Endodermal cell (in vitro differentiated cells): ENCODE results near the gene GGT7. TPM values are rescaled to one million over a fixed set of nuclear protein-coding genes. Genes with fewer than 3 reads are reported as not detected.
"Not testable (repeated sequence)": the region's sequence is repeated elsewhere in the genome, so short reads cannot be mapped to it uniquely, and the experiment has no call there.

Source experiments
- DNase-seq: peaks from one replicate; pipeline ENCODE4 v3.0.0-alpha.2; 2017
- H3K27ac ChIP-seq: 2 replicates; pipeline ENCODE4 v1.5.1; 2013; ENCODE audit warnings: mild to moderate bottlenecking, low read depth, low read length, moderate library complexity
- H3K27me3 ChIP-seq: 2 replicates; pipeline ENCODE4 v1.6.1; 2013; ENCODE audit warnings: mild to moderate bottlenecking, low read length, moderate library complexity; ENCODE audit not compliant: insufficient read depth, control insufficient read depth, poor library complexity, severe bottlenecking
- H3K36me3 ChIP-seq: 2 replicates; pipeline ENCODE4 v1.7.0; 2013; ENCODE audit warnings: mild to moderate bottlenecking, low read length, moderate library complexity; ENCODE audit not compliant: control insufficient read depth, insufficient read depth
- H3K4me1 ChIP-seq: one replicate; pipeline ENCODE4 v1.7.0; 2013; ENCODE audit warnings: low read length; ENCODE audit not compliant: control insufficient read depth, insufficient read depth
- H3K4me3 ChIP-seq: 2 replicates; pipeline ENCODE4 v1.5.1; 2013; ENCODE audit warnings: mild to moderate bottlenecking, low read length, moderate library complexity
- H3K9ac ChIP-seq: 2 replicates; pipeline ENCODE4 v1.6.1; 2013; ENCODE audit warnings: mild to moderate bottlenecking, low read length, moderate library complexity; ENCODE audit not compliant: poor library complexity, severe bottlenecking; ENCODE audit errors: extremely low read depth
- H3K9me3 ChIP-seq: 2 replicates; pipeline ENCODE4 v1.6.1; 2013; ENCODE audit warnings: mild to moderate bottlenecking, low read length, moderate library complexity; ENCODE audit not compliant: control insufficient read depth
- H3K27ac Mint-ChIP-seq: 2 replicates; pipeline ENCODE4 v1.8.0; 2020; ENCODE audit warnings: mixed read lengths
- H3K27me3 Mint-ChIP-seq: 2 replicates; pipeline ENCODE4 v1.8.0; 2021; ENCODE audit warnings: mild to moderate bottlenecking, mixed read lengths; ENCODE audit not compliant: insufficient read depth
- H3K36me3 Mint-ChIP-seq: 2 replicates; pipeline ENCODE4 v1.8.0; 2020; ENCODE audit warnings: low read depth, mixed read lengths
- H3K4me1 Mint-ChIP-seq: 2 replicates; pipeline ENCODE4 v1.8.0; 2020; ENCODE audit warnings: mixed read lengths
- H3K4me3 Mint-ChIP-seq: 2 replicates; pipeline ENCODE4 v1.8.0; 2020; ENCODE audit warnings: mild to moderate bottlenecking, moderate library complexity, mixed read lengths
- H3K9me3 Mint-ChIP-seq: 2 replicates; pipeline ENCODE4 v1.8.0; 2020; ENCODE audit warnings: mild to moderate bottlenecking, mixed read lengths
- CTCF ChIP-seq: fragments of 200-600 bp; sonication (generic); conservative IDR thresholded peaks from 2 replicates; pipeline ENCODE4 v1.5.0; 2021; ENCODE audit warnings: antibody characterized with exemption, mild to moderate bottlenecking
- WGBS, 2 experiments: methylation state at CpG; one replicate each; pipeline versions ENCODE4 v1.1.5 to v1.1.7; 2013; ENCODE audit warnings: missing lambda C conversion rate in 2 of 2, mixed read lengths in 1 of 2; ENCODE audit not compliant: insufficient coverage in 1 of 2, insufficient read length in 1 of 2; 5-methylcytosine and 5-hydroxymethylcytosine counted together
- total RNA-seq, 2 donors: library from RNA; stranded (reverse); fragmentation: NEBNext Ultra II Directional in 1 of 2; extraction: Animal tissue kit (Norgen Biotek cat#: 25700) in 1 of 2; gene quantifications; 2 replicates in 1 of 2; 3 replicates in 1 of 2; pipeline ENCODE4 v1.2.1, GENCODE V29; 2021

Gene GGT7
- total RNA-seq, 2 donors from 2014 or later: 31.8 to 43.3 TPM

DNA sequence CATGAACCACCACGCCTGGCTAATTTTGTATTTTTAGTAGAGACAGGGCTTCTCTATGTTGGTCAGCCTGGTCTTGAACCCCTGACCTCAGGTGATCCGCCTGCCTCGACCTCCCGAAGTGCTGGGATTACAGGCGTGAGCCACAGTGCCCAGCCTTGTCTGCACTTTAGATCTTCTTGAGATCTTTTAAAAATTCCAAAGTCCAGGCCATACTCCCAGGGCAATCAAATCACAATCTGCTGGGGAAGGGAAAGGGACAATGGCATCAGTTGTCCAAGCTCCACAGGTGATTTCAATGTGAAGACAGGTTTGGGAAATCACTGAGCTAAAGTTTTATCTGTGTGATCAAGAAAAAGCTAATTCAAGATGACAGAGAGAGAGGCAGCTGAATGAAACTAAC is 64.1 kb downstream of the GGT7 start:
- no peaks in the 10 kb centered on the region for H3K9me3 Mint-ChIP-seq
- 90 to 95% methylated on average over 5 of the region's 5 CpGs for WGBS, 2 experiments
- no peak for TF ChIP-seq CTCF
- Histone ChIP-seq H3K4me3 (no peak overlapping the region), H3K9ac (no peak overlapping the region), H3K27ac (no peak overlapping the region), H3K4me1 (peaks cover 3% of the 10 kb centered on the region), H3K36me3 (no peaks in the 10 kb centered on the region), H3K9me3 (no peaks in the 10 kb centered on the region), H3K27me3 (no peaks in the 10 kb centered on the region)
- H3K4me1 Mint-ChIP-seq: peaks cover 14% of the 10 kb centered on the region
- no peak for DNase-seq
- H3K27ac Mint-ChIP-seq: no peak overlapping the region
- H3K27me3 Mint-ChIP-seq: no peaks in the 10 kb centered on the region
- H3K36me3 Mint-ChIP-seq: peaks cover 3% of the 10 kb centered on the region
- no peak overlapping the region for H3K4me3 Mint-ChIP-seq

GRCh38 chr20:34807944-34808465 is 64.7 kb downstream of the GGT7 start:
- not testable (repeated sequence) for H3K9ac ChIP-seq, H3K4me3 ChIP-seq, H3K4me3 Mint-ChIP-seq, H3K9me3 ChIP-seq, H3K36me3 ChIP-seq, DNase-seq, H3K36me3 Mint-ChIP-seq, H3K27me3 Mint-ChIP-seq, H3K4me1 ChIP-seq, H3K27ac ChIP-seq, H3K27ac Mint-ChIP-seq, H3K27me3 ChIP-seq, H3K9me3 Mint-ChIP-seq
- peaks cover 14% of the 10 kb centered on the region for H3K4me1 Mint-ChIP-seq
- WGBS, 2 experiments: 91 to 95% methylated on average over 6 to 8 of the region's 8 CpGs

DNA sequence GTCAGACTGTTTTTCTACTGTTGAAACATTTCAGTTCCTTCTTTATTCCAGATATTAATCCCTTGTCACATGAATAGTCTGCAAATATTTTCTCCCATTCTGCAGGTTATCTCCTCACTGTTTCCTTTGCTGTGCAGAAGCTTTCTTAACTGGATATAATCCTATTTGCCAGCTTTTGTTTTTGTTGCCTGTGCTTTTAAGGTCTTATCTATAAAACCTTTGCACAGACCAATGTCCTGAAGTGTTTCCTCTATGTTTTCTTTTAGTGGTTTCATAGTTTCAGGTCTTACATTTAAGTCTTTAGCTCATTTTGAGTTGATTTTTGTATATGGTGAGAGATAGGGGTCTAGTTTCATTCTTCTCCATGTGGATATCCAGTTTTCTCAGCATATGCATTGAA is 66.4 kb downstream of the GGT7 start:
- peaks cover 14% of the 10 kb centered on the region for H3K36me3 Mint-ChIP-seq
- TF ChIP-seq CTCF: no peak
- H3K4me1 ChIP-seq: peaks cover 3% of the 10 kb centered on the region
- H3K36me3 ChIP-seq: no peaks in the 10 kb centered on the region
- H3K4me3 ChIP-seq: no peak overlapping the region
- peaks cover 6% of the 10 kb centered on the region for H3K9me3 Mint-ChIP-seq
- no peak overlapping the region for H3K27ac ChIP-seq
- no peaks in the 10 kb centered on the region for H3K27me3 ChIP-seq
- no peaks in the 10 kb centered on the region for H3K27me3 Mint-ChIP-seq
- no peak overlapping the region for H3K27ac Mint-ChIP-seq
- peaks cover 14% of the 10 kb centered on the region for H3K4me1 Mint-ChIP-seq
- H3K9ac ChIP-seq: no peak overlapping the region
- no peak overlapping the region for H3K4me3 Mint-ChIP-seq
- H3K9me3 ChIP-seq: no peaks in the 10 kb centered on the region
- DNase-seq: no peak

GRCh38 chr20:34798871-34799270 is 73.8 kb downstream of the GGT7 start:
- peaks cover 10% of the 10 kb centered on the region for H3K4me1 ChIP-seq
- no peaks in the 10 kb centered on the region for H3K27me3 Mint-ChIP-seq
- no peaks in the 10 kb centered on the region for H3K36me3 ChIP-seq
- no peaks in the 10 kb centered on the region for H3K9me3 ChIP-seq
- peaks cover 9% of the 10 kb centered on the region for H3K4me1 Mint-ChIP-seq
- no peak for DNase-seq
- H3K27ac Mint-ChIP-seq: no peak overlapping the region
- peaks cover 6% of the 10 kb centered on the region for H3K9me3 Mint-ChIP-seq
- H3K4me3 Mint-ChIP-seq: no peak overlapping the region
- no peak for TF ChIP-seq CTCF
- peaks cover 13% of the 10 kb centered on the region for H3K36me3 Mint-ChIP-seq
- H3K4me3 ChIP-seq: no peak overlapping the region
- no peak overlapping the region for H3K27ac ChIP-seq
- no peak overlapping the region for H3K9ac ChIP-seq
- H3K27me3 ChIP-seq: no peaks in the 10 kb centered on the region
